Duodenal mucosa (tissue), 2 donors: ENCODE results near the gene KLHL40.

Source experiments
- H3K27ac ChIP-seq: one replicate; pipeline ENCODE4 v1.7.0; 2013; ENCODE audit warnings: low read depth, low read length
- H3K27me3 ChIP-seq, 2 donors: one replicate each; pipeline ENCODE4 v1.7.0; 2013; ENCODE audit warnings: low read length in 2 of 2, control low read depth in 1 of 2; ENCODE audit not compliant: insufficient read depth in 2 of 2, control insufficient read depth in 1 of 2
- H3K36me3 ChIP-seq, 2 donors: one replicate each; pipeline ENCODE4 v1.7.0; 2013; ENCODE audit warnings: low read length in 2 of 2, control low read depth in 1 of 2; ENCODE audit not compliant: insufficient read depth in 2 of 2, control insufficient read depth in 1 of 2
- H3K4me1 ChIP-seq, 2 donors: one replicate each; pipeline ENCODE4 v1.7.0; 2013; ENCODE audit warnings: low read length in 2 of 2, control low read depth in 1 of 2; ENCODE audit not compliant: insufficient read depth in 2 of 2, control insufficient read depth in 1 of 2
- H3K4me3 ChIP-seq, 2 donors: one replicate each; pipeline ENCODE4 v1.7.0; 2013; ENCODE audit warnings: low read length in 2 of 2, low read depth in 1 of 2
- H3K9ac ChIP-seq, 2 donors: one replicate each; pipeline ENCODE4 v1.7.0; 2013; ENCODE audit warnings: low read length in 2 of 2, low read depth in 1 of 2
- H3K9me3 ChIP-seq, 2 donors: one replicate each; pipeline ENCODE4 v1.7.0; 2013; ENCODE audit warnings: low read length in 2 of 2, control low read depth in 1 of 2; ENCODE audit not compliant: control insufficient read depth in 1 of 2

The KLHL40 gene

DNA sequence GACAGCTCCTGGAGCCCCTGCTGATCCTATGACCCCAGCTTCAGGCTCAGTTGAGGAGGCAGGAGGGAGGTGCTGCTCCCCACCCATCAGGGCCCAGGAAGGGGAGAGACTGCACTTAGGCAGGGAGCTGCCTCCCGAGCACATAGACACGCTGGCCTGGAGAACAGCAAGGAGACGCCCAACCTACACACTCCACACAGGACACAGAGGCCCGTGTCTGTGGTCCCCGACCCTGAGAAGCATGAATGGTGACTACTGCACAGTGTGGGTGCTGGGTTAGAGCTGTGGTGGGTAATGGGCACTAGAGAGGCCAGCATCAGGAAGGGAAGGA lies 18.3 kb downstream of the KLHL40 start:
- H3K36me3 ChIP-seq, result no peaks in the 10 kb centered on the region
- no peaks in the 10 kb centered on the region for H3K4me1 ChIP-seq
- peaks cover 0 to 4% of the 10 kb centered on the region in 2 donors for H3K27me3 ChIP-seq
- H3K9ac ChIP-seq, result no peak overlapping the region
- H3K27ac ChIP-seq, result no peak overlapping the region
- H3K4me3 ChIP-seq, result no peak overlapping the region
- H3K9me3 ChIP-seq, result no peaks in the 10 kb centered on the region

DNA sequence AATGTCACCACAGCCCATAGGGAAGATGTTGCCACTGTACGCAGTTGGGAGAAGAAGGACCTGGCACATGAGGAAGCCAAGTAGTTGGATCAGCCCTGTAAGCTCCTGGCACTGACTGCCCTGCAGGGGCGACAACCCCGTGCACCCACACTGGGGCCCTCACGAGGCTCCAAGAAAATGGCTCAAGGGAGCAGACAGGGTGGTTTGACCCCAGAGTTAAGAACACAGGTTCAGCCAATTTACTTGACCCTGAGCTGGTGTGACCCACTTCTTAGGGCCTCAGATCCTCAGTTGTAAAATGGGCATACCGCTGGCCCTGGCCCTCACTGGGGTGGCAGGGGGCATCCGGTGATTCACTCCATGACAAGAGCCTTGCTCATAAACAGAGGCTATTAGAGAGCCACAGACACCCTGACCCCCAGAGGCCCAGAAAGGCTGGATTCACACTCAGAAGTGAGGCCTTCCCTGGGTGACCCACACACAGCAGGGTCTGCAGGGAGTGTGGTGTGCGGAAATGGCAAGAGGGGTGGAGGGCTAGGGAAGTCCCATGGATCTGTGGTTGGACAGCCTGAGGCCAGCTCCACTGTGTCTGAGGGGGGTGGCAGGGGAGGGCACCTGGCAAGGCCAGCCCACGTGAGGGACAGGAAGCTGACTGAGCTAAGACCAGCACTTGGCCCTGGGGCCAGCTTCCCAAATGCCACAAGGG lies 19.0 kb downstream of the KLHL40 start:
- H3K9ac ChIP-seq, result no peak overlapping the region
- no peak overlapping the region for H3K27ac ChIP-seq
- peaks cover 0 to 4% of the 10 kb centered on the region in 2 donors for H3K27me3 ChIP-seq
- no peaks in the 10 kb centered on the region for H3K9me3 ChIP-seq
- H3K4me3 ChIP-seq, result no peak overlapping the region
- no peaks in the 10 kb centered on the region for H3K36me3 ChIP-seq
- no peaks in the 10 kb centered on the region for H3K4me1 ChIP-seq

DNA sequence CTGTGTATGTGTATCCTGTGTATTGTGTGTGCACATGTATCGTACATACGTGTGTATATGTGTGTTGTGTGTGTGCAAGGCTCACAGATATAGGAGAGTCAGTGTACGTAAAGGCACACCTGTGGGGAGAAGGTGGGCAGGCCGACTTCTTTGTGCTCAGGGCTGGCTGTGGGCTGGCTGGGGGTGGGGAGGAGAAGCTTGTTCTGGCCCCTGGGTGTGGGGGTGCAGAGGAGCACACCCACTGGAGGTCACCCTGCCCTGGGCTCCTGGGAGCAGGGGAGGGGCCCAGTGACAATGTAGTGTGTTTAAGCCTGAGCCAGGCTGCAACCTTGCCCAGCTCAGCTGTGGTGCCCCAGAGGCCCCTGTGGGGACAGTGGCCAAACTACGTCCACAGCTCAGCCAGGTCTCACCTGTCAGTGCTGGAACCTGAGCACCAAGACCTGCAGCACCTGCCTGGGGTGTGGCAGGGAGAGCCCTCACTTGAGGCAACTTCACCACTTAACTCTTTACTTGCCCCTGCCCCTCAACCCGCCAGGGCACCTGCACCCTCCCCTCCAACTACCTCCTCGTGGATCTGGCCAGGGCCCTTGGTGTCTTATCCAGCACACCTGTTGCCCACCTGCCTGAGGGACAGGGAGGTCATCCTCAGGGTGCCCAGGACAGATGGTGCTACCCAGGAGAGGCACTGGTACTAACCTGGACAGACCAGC lies 19.9 kb downstream of the KLHL40 start:
- Histone ChIP-seq H3K9me3 (no peaks in the 10 kb centered on the region), H3K4me1 (no peaks in the 10 kb centered on the region), H3K27me3 (peaks cover 0 to 4% of the 10 kb centered on the region in 2 donors), H3K9ac (no peak overlapping the region), H3K36me3 (no peaks in the 10 kb centered on the region), H3K4me3 (no peak overlapping the region), H3K27ac (no peak overlapping the region)

DNA sequence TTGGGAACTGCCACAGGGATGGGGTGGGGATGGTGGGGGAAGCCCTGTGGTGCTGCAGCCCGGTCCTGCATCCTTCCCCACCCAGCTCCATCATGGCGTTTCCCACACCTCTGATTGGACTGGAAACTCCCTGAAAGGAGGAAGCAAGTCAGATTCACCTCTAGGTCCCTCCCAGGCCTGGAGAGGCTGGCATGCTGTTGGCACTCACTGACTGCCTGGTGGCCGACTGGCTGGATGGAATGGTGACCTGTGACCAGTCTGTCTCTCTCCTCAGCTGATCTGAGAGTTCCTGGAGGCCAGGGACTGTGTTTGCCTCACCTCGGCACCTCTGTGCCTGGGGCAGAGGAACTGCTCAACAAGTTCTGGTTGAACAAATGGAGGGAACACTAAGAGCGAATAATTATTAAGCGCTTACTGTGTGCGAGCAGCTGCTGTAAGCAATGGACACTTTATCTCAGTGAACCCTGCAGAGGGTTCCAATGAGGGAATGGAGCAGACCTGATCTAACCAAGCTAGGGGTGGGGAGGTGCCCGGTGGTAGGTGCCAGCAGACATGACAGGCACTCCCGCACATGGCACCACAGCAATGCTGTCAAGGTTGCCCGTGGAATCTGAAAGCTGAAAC lies 20.7 kb downstream of the KLHL40 start:
- no peaks in the 10 kb centered on the region for H3K4me1 ChIP-seq
- no peaks in the 10 kb centered on the region for H3K36me3 ChIP-seq
- H3K4me3 ChIP-seq, result no peak overlapping the region
- H3K27me3 ChIP-seq, result peaks cover 0 to 4% of the 10 kb centered on the region in 2 donors
- no peaks in the 10 kb centered on the region for H3K9me3 ChIP-seq
- no peak overlapping the region for H3K9ac ChIP-seq
- no peak overlapping the region for H3K27ac ChIP-seq

DNA sequence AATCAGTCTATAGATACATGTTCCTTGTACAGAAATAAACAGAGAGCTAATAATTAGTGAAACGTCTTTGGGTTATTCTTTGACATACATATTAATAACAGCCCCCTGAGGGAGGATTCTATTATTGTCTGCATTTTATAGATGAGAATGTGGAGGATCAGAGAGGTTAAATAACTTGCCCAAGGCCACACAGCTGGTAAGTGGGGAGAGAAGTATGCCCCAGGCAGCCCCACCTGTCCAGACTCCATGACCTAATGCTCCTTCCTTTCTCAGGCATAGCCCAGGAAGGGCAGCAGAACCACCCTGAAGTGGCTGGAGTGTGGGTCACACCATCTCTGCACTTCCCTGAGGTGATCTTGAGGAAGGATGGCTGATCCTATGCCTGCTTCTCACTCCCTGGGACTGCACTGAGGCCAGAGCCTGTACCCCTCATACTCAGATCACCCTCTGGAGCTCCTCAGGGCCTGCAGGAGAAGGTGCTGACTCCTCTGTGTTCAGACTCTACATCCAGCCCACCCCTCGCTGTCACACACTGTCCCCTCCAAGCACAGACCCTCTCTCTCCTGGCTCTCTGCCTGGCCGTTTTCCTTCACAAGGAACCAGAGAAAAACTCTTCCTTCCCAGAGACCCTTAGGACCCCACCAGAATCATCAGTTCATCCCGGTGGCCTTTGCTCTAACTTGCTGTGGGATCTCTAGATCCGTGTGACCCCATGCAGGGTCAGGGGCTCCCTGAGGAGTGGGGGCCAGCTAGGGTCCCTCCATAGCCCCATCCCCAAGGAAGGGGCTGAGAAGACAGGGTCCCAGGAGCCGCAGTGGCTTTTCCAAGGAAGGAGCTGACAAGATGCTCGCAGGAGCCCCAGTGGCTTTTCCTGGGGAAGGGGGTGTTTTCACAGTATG lies 21.6 kb downstream of the KLHL40 start:
- no peak overlapping the region for H3K4me3 ChIP-seq
- H3K27ac ChIP-seq, result no peak overlapping the region
- H3K9ac ChIP-seq, result no peak overlapping the region
- no peaks in the 10 kb centered on the region for H3K9me3 ChIP-seq
- H3K27me3 ChIP-seq, result peaks cover 0 to under 1% of the 10 kb centered on the region in 2 donors
- no peaks in the 10 kb centered on the region for H3K36me3 ChIP-seq
- no peaks in the 10 kb centered on the region for H3K4me1 ChIP-seq

DNA sequence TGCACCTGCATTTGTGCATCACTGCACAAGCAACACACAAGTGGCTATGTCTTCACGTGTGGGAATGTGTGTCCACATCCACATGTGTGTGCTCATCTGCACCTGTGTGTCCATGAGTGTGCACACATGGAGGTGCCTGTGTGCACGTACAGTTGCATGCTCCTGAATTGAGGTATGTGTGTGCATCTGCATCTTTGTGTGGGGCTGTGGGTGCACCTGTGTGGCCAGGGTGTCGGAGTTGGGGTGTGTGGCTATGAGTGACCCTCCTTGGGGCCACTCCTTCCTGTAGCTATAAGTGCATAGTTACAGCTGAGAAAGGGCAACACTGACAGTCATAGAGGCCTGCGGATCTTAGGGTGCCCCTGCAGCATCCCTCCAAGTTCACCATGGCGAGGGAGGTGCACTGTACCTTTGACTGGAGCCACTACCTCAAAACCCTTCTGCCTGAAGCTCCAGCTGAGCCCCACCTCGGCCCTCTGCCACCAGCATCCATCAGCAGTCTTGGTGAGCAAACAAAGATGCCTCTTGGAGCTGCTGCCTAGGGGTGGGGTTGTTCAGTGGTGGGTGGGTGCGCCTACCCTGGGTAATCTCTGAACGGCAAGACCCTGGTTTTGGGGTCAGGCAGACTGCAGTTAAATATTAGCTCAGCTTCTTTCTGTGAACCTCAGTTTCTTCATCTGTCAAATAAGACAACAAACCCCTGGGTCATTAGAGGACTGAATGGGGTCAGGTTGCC lies 22.5 kb downstream of the KLHL40 start:
- Histone ChIP-seq H3K9ac (no peak overlapping the region), H3K4me3 (no peak overlapping the region), H3K9me3 (no peaks in the 10 kb centered on the region), H3K27ac (no peak overlapping the region), H3K36me3 (no peaks in the 10 kb centered on the region), H3K27me3 (no peaks in the 10 kb centered on the region), H3K4me1 (no peaks in the 10 kb centered on the region)

DNA sequence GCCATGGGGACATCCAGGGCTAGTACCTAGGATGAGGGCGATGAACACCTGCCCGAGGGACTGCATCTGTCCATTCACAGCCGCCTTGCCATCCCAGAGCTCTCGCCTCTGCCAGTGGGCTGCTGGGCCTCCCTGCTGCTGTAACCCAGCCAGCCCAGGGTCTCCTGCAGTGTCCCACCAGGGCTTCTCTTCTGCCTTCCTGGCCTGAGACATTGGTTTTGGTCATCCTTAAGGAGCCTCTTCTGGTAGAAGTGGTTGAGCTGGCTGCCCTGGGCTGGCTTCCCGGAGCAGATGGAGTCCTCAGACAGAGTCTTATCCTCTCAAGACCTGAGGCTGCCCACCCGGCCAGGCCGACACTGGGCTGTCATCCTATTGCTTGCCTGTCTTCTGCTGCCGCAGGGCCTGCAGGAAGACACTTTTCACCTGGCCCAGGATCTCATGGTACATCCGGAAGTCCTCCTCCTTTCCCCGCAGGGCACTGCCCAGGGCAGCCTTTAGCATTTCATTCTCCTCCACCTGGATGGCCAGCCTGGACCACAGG lies 23.3 kb downstream of the KLHL40 start:
- no peaks in the 10 kb centered on the region for H3K36me3 ChIP-seq
- H3K4me1 ChIP-seq, result no peaks in the 10 kb centered on the region
- H3K27ac ChIP-seq, result no peak overlapping the region
- no peak overlapping the region for H3K9ac ChIP-seq
- no peaks in the 10 kb centered on the region for H3K9me3 ChIP-seq
- no peak overlapping the region for H3K4me3 ChIP-seq
- H3K27me3 ChIP-seq, result no peaks in the 10 kb centered on the region

DNA sequence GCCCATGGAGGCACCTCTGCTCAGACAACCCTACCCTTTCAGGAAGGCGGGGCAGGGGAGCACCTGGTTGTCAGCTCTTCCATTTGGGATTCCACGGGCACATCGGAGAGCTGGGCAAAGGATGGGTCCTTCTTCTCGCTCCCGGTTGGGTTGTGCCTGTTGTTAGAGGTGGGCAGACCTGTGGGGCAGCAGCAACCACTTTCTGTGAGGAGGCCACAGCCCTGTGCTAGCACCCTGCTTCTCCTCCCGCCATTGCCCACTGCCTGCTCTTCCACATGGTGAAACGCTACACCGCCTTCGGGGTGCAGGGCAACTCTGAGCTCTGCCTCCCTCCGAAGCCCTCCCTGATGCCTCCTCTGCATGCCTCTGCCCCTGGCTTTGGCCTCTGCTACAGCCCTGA lies 24.3 kb downstream of the KLHL40 start:
- no peak overlapping the region for H3K4me3 ChIP-seq
- H3K27ac ChIP-seq, result no peak overlapping the region
- no peaks in the 10 kb centered on the region for H3K9me3 ChIP-seq
- H3K9ac ChIP-seq, result no peak overlapping the region
- H3K36me3 ChIP-seq, result no peaks in the 10 kb centered on the region
- H3K27me3 ChIP-seq, result no peaks in the 10 kb centered on the region
- peaks cover 0 to 7% of the 10 kb centered on the region in 2 donors for H3K4me1 ChIP-seq

DNA sequence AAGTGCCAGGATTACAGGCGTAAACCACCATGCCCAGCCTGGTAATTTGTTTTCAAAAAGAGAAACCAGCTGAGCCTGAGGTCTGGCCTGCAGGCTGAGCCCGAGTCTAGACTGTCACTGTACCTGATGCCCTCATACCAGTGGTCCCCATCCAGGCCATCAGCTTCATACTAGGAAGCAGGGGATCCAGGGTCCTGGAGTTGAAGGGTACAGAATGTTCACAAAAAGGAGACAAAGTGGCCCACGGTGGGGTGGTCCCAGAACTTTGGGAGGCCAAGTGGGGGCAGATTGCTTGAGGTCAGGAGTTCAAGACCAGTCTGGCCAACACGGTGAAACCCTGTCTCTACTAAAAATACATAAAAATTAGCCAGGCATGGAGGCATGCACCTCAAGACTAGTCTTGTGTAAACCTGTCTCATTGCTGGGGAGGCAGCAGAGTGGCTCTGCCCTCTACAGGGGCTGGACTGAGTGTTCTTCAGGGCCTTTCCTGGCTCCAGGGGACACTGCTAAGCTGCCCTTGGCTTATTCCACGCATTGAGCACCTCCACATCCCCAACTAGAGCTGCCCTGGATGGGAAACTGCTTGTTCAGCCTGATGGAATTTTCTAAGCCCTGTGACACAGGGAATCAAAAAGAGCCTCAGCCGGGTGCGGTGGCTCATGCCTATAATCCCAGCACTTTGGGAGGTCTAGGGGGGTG lies 25.1 kb downstream of the KLHL40 start:
- H3K36me3 ChIP-seq, result no peaks in the 10 kb centered on the region
- H3K9ac ChIP-seq, result no peak overlapping the region
- no peak overlapping the region for H3K27ac ChIP-seq
- peaks cover 0 to 9% of the 10 kb centered on the region in 2 donors for H3K4me1 ChIP-seq
- H3K27me3 ChIP-seq, result no peaks in the 10 kb centered on the region
- H3K4me3 ChIP-seq, result no peak overlapping the region
- H3K9me3 ChIP-seq, result no peaks in the 10 kb centered on the region
